Right lobe of liver (tissue), 4 donors: ENCODE data around the gene GRIN2A.

Experiments used
- POLR2A ChIP-seq: fragments of 450-650 bp; IDR thresholded peaks from one replicate; pipeline ENCODE4 v1.6.1; 2017; ENCODE audit warnings: antibody characterized with exemption, mild to moderate bottlenecking
- TF ChIP-seq, protein P1 (sequence below), 4 donors: fragments of 200-600 bp in 3 of 4; fragments of 450-650 bp in 1 of 4; IDR thresholded peaks; one replicate each; pipeline versions ENCODE4 v1.5.1 to v1.8.0; 2016 to 2022; ENCODE audit warnings: antibody characterized with exemption in 4 of 4, mild to moderate bottlenecking in 2 of 4
- donor health status: DM: no; HTN: no; CAD: no.
- donor health status: DM: no; HTN: no; CAD: no.
- donor health status: DM: no; HTN: yes; CAD: no.

DNA sequence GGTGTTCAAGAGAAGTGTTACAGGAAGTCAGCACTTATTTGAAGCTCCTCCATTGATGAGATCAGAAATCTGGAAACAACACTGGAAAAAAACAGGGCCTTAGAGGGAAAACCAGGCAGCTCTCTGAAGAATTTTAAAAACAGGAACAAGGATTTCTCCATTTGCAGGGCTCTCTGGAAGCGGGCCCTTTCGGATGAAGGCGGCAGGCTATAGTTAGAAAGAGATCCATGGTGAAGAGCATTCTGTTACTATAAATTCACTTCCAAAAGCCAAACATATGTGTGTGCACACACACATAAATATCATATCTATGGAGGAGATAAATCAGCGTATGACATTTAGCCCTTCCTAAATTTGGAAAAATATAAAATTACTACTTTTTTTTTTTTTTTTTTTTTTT is 42.6 kb upstream of the GRIN2A start:
- TF ChIP-seq, protein P1, sequence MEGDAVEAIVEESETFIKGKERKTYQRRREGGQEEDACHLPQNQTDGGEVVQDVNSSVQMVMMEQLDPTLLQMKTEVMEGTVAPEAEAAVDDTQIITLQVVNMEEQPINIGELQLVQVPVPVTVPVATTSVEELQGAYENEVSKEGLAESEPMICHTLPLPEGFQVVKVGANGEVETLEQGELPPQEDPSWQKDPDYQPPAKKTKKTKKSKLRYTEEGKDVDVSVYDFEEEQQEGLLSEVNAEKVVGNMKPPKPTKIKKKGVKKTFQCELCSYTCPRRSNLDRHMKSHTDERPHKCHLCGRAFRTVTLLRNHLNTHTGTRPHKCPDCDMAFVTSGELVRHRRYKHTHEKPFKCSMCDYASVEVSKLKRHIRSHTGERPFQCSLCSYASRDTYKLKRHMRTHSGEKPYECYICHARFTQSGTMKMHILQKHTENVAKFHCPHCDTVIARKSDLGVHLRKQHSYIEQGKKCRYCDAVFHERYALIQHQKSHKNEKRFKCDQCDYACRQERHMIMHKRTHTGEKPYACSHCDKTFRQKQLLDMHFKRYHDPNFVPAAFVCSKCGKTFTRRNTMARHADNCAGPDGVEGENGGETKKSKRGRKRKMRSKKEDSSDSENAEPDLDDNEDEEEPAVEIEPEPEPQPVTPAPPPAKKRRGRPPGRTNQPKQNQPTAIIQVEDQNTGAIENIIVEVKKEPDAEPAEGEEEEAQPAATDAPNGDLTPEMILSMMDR (IDR thresholded peaks at IDR 0.05), result no peak
- TF ChIP-seq POLR2A, result no peak
